ENCODE results near the gene TMEM134.

Gene TMEM134

DNA sequence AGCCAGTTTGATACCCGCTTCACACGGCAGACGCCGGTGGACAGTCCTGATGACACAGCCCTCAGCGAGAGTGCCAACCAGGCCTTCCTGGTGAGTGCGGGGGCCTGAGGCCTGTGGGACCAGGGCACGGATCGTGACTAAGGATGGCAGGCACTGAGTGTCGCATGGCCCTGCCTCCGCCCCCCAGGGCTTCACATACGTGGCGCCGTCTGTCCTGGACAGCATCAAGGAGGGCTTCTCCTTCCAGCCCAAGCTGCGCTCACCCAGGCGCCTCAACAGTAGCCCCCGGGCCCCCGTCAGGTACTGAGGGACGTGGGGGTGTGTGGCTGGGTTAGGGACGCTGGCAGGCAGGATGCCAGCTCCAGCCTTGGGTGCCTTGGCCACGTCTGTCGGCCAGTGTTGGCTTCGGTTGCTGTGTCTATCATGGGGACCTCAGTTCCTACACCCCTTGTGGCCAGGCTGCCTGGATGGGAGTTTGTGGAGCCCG, 34.6 kb downstream of the TMEM134 start:
- TF ChIP-seq, protein P1, sequence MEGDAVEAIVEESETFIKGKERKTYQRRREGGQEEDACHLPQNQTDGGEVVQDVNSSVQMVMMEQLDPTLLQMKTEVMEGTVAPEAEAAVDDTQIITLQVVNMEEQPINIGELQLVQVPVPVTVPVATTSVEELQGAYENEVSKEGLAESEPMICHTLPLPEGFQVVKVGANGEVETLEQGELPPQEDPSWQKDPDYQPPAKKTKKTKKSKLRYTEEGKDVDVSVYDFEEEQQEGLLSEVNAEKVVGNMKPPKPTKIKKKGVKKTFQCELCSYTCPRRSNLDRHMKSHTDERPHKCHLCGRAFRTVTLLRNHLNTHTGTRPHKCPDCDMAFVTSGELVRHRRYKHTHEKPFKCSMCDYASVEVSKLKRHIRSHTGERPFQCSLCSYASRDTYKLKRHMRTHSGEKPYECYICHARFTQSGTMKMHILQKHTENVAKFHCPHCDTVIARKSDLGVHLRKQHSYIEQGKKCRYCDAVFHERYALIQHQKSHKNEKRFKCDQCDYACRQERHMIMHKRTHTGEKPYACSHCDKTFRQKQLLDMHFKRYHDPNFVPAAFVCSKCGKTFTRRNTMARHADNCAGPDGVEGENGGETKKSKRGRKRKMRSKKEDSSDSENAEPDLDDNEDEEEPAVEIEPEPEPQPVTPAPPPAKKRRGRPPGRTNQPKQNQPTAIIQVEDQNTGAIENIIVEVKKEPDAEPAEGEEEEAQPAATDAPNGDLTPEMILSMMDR (IDR thresholded peaks at IDR 0.05; ENCODE audit: low read depth, low read length) = no peak
- H3K36me3 ChIP-seq = peaks cover 53% of the 10 kb centered on the region
- no peak for DNase-seq

DNA sequence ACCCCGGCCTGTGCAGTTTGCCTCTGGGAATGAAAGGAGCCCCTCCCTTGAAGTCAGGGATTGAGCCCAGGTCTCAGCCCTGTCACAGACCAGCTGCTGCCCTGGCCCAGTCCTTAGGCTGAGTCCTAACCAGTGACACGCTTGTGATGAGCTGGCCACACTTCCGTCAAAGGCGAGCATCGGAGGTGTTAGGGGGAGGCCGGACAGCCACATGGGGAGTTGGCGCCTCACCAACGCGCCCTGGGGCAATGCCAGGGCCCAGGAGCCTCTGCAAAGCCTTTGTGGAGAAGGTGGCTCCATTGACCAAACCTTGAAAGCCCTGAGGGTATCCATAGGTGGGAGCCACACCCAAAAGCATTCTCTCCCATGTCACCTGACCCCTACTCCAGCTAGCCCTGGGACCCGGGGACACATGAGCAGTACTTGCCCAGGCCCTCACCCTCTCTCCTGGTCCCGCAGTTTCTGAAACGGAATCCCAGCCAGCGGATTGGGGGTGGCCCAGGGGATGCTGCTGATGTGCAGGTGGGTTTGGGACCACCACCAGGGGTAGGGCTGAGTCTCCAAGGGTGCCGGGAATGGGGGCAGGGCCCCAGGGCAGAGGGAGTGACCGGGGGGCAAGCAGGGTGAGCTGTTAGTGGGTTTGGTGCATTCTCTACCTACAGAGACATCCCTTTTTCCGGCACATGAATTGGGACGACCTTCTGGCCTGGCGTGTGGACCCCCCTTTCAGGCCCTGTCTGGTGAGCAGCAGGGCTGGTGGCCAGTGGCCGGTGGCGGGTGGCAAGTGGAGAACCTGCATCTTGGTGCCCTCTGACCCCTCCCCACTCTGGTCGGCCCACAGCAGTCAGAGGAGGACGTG, 35.3 kb downstream of the TMEM134 start:
- Histone ChIP-seq H3K9me3 (no peaks in the 10 kb centered on the region), H3K36me3 (peaks cover 56% of the 10 kb centered on the region), H3K4me3 (ENCODE audit: low read depth, low read length) (no peak overlapping the region), H3K4me1 (peaks cover 12% of the 10 kb centered on the region), H3K27me3 (no peaks in the 10 kb centered on the region)
- no peak for DNase-seq
- TF ChIP-seq, protein P1 (IDR thresholded peaks at IDR 0.05; ENCODE audit: low read depth, low read length) = no peak

More for the DNA sequence above, 34.6 kb downstream of the TMEM134 start:
- no peaks in the 10 kb centered on the region for H3K27me3 ChIP-seq
- no peaks in the 10 kb centered on the region for H3K9me3 ChIP-seq
- peaks cover 9% of the 10 kb centered on the region for H3K4me1 ChIP-seq
- no peak overlapping the region for H3K4me3 ChIP-seq (ENCODE audit: low read depth, low read length)

DNA sequence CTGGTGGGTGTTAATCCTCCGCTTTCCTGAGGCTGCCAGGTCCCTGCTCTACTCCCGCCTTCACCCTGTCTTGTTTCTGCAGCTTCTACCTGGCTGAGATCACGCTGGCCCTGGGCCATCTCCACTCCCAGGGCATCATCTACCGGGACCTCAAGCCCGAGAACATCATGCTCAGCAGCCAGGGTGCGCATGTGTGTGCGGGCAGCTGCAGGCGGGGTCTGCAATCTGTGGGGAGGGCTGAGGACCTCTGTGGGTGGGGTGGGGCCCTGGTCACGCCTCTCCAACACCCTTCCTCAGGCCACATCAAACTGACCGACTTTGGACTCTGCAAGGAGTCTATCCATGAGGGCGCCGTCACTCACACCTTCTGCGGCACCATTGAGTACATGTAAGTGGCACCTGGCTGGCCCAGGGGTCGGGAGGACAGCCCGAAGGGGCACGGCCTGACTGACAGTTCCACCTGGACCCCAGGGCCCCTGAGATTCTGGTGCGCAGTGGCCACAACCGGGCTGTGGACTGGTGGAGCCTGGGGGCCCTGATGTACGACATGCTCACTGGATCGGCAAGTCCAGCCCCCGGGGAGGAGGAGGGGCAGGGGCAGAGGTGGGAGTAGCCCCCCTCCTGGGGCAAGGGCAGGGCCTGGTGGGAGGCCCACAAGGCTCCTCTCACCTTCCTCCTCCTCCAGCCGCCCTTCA, 36.2 kb downstream of the TMEM134 start:
- TF ChIP-seq, protein P1 (IDR thresholded peaks at IDR 0.05; ENCODE audit: low read depth, low read length) = no peak

GRCh38 chr11:67431346-67432249, 37.5 kb downstream of the TMEM134 start:
- DNase-seq = no peak
- Histone ChIP-seq H3K4me3 (ENCODE audit: low read depth, low read length) (no peak overlapping the region), H3K9me3 (no peaks in the 10 kb centered on the region), H3K36me3 (peaks cover 56% of the 10 kb centered on the region), H3K4me1 (peaks cover 11% of the 10 kb centered on the region), H3K27me3 (no peaks in the 10 kb centered on the region)
- TF ChIP-seq, protein P1 (IDR thresholded peaks at IDR 0.05; ENCODE audit: low read depth, low read length) = no peak

More for the DNA sequence above, 36.2 kb downstream of the TMEM134 start:
- Histone ChIP-seq H3K4me1 (peaks cover 12% of the 10 kb centered on the region), H3K9me3 (no peaks in the 10 kb centered on the region), H3K36me3 (peaks cover 56% of the 10 kb centered on the region), H3K4me3 (ENCODE audit: low read depth, low read length) (no peak overlapping the region), H3K27me3 (no peaks in the 10 kb centered on the region)
- DNase-seq = no peak

GRCh38 chr11:67429722-67430121, 39.3 kb downstream of the TMEM134 start:
- peaks cover 40% of the 10 kb centered on the region for H3K36me3 ChIP-seq
- H3K27me3 ChIP-seq = no peaks in the 10 kb centered on the region
- H3K9me3 ChIP-seq = no peaks in the 10 kb centered on the region
- peaks cover 4% of the 10 kb centered on the region; the same call in 1 of the 2 replicates for H3K4me1 ChIP-seq
- no peak for DNase-seq
- TF ChIP-seq, protein P1 (IDR thresholded peaks at IDR 0.05; ENCODE audit: low read depth, low read length) = no peak
- H3K4me3 ChIP-seq (ENCODE audit: low read depth, low read length) = no peak overlapping the region

Measured in BE2C (cell line).